OCI-LY3 (cell line): ENCODE data around the gene PGRMC1.

Source experiments
- CTCF ChIP-seq: fragments of 200-600, 300-600 bp; sonication (generic); IDR thresholded peaks from 2 replicates; pipeline ENCODE4 v1.5.1; 2014; ENCODE audit warnings: antibody characterized with exemption, low read length, low read depth
- EZH2phosphoT487 ChIP-seq: fragments of 200-600 bp; shearing (Covaris generic); IDR thresholded peaks from 2 replicates; pipeline ENCODE4 v1.6.1; 2018; ENCODE audit warnings: antibody characterized with exemption, mixed run types, low read depth

GRCh38 chrX:119201570-119201969 lies 34.5 kb upstream of the PGRMC1 start:
- TF ChIP-seq CTCF (no peak), EZH2phosphoT487 (no peak)
